ENCODE data around the gene NOL4L. TPM values are rescaled to one million over a fixed set of nuclear protein-coding genes. Genes with fewer than 3 reads are reported as not detected.

Gene NOL4L
- total and polyA plus RNA-seq, 4 donors = 7.9 to 20.6 (median 12.2) TPM

- Histone ChIP-seq H3K9me3 (ENCODE audit: control insufficient read depth in 4 of 4, insufficient read depth in 3 of 4, low read length in 3 of 4) (no peaks in the 10 kb centered on the region), H3K27me3 (ENCODE audit: control insufficient read depth in 3 of 3, insufficient read depth in 3 of 3, low read length in 2 of 3) (no peaks in the 10 kb centered on the region), H3K9ac (ENCODE audit: insufficient read depth in 1 of 2, low read length in 2 of 2) (no peak overlapping the region), H3K36me3 (ENCODE audit: control insufficient read depth in 4 of 4, insufficient read depth in 4 of 4, low read length in 4 of 4) (no peaks in the 10 kb centered on the region), H3K4me1 (ENCODE audit: control insufficient read depth in 5 of 5, insufficient read depth in 5 of 5, low read length in 5 of 5) (peaks cover 0 to 12% (median 6%) of the 10 kb centered on the region in 5 donors), H3K4me3 (no peak overlapping the region), H3K27ac (ENCODE audit: low read depth in 1 of 2, low read length in 1 of 2) (no peak overlapping the region)
- DNase-seq = no peak
- no peak for ATAC-seq (ENCODE audit: insufficient read depth, low FRiP score)
- TF ChIP-seq CTCF (IDR thresholded peaks at IDR 0.05; ENCODE audit: control extremely low read depth, extremely low read depth) = no peak
- 86 to 92% methylated on average over 21 of the region's 21 CpGs for WGBS, 2 donors
Observed at GRCh38 chr20:32622585-32623468, 37.7 kb upstream of the NOL4L start.

GRCh38 chr20:32621891-32622584, 36.9 kb upstream of the NOL4L start:
- WGBS, 2 donors = 89 to 93% methylated on average over 16 of the region's 16 CpGs
- Histone ChIP-seq H3K36me3 (ENCODE audit: control insufficient read depth in 4 of 4, insufficient read depth in 4 of 4, low read length in 4 of 4) (no peaks in the 10 kb centered on the region), H3K27ac (ENCODE audit: low read depth in 1 of 2, low read length in 1 of 2) (no peak overlapping the region), H3K9me3 (ENCODE audit: control insufficient read depth in 4 of 4, insufficient read depth in 3 of 4, low read length in 3 of 4) (no peaks in the 10 kb centered on the region), H3K4me3 (no peak overlapping the region), H3K27me3 (ENCODE audit: control insufficient read depth in 3 of 3, insufficient read depth in 3 of 3, low read length in 2 of 3) (no peaks in the 10 kb centered on the region), H3K9ac (ENCODE audit: insufficient read depth in 1 of 2, low read length in 2 of 2) (no peak overlapping the region), H3K4me1 (ENCODE audit: control insufficient read depth in 5 of 5, insufficient read depth in 5 of 5, low read length in 5 of 5) (peaks cover 0 to 8% (median 1%) of the 10 kb centered on the region in 5 donors)
- ATAC-seq (ENCODE audit: insufficient read depth, low FRiP score) (no peak), DNase-seq (no peak)
- no peak for TF ChIP-seq CTCF (IDR thresholded peaks at IDR 0.05; ENCODE audit: control extremely low read depth, extremely low read depth)

GRCh38 chr20:32621071-32621890, 36.1 kb upstream of the NOL4L start:
- DNase-seq (no peak), ATAC-seq (ENCODE audit: insufficient read depth, low FRiP score) (no peak)
- H3K36me3 ChIP-seq (ENCODE audit: control insufficient read depth in 4 of 4, insufficient read depth in 4 of 4, low read length in 4 of 4) = no peaks in the 10 kb centered on the region
- H3K27me3 ChIP-seq (ENCODE audit: control insufficient read depth in 3 of 3, insufficient read depth in 3 of 3, low read length in 2 of 3) = no peaks in the 10 kb centered on the region
- H3K9me3 ChIP-seq (ENCODE audit: control insufficient read depth in 4 of 4, insufficient read depth in 3 of 4, low read length in 3 of 4) = no peaks in the 10 kb centered on the region
- H3K27ac ChIP-seq (ENCODE audit: low read depth in 1 of 2, low read length in 1 of 2) = no peak overlapping the region
- TF ChIP-seq CTCF (IDR thresholded peaks at IDR 0.05; ENCODE audit: control extremely low read depth, extremely low read depth) = no peak
- no peak overlapping the region for H3K9ac ChIP-seq (ENCODE audit: insufficient read depth in 1 of 2, low read length in 2 of 2)
- H3K4me1 ChIP-seq (ENCODE audit: control insufficient read depth in 5 of 5, insufficient read depth in 5 of 5, low read length in 5 of 5) = peaks cover 0 to 3% (median 0%) of the 10 kb centered on the region in 5 donors
- H3K4me3 ChIP-seq = no peak overlapping the region
- 85 to 87% methylated on average over 5 of the region's 5 CpGs for WGBS, 2 donors

Data from lung (tissue), 12 donors.